GM13977 (cell line): Measurements from ENCODE around the gene B9D2.

Experiments used
- DNase-seq: peaks from one replicate; pipeline ENCODE4 v3.0.0; 2012; ENCODE audit warnings: low spot score
- in situ Hi-C: fragments of 300-500 bp; cut with MboI; formaldehyde crosslinking; loops from one replicate; pipeline ENCODE4 v1.12.0; 2022; ENCODE audit warnings: low sequenced_read_pairs, low pct_unique_long_range_greater_than_20kb, mixed read lengths, inconsistent platforms; ENCODE audit not compliant: unreplicated experiment
- TF ChIP-seq, protein P1 (sequence below): IDR thresholded peaks from 2 replicates; pipeline ENCODE4 v1.5.1; 2012; ENCODE audit warnings: mild to moderate bottlenecking, control low read depth; ENCODE audit not compliant: insufficient read depth; ENCODE audit errors: extremely low read depth, missing control alignments

B9D2 gene

DNA sequence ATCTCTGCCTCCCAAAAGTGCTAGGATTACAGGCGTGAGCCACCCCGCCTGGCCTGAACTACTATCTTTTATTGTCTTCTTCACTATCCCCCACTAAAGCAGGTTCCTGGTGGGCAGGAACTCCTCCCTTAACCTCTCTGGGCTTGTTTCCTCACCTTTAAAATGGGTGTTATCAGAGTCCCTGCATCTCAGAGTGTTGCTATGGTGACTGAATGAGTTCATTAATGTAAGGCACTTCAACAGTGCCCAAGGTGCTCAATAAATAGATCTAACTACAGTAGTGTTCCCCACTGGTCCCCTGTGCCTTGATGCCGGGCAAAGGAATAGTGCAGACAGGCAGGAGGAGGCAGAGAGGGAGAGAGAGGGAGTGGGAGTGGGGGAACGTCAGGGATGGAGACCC is 33.5 kb downstream of the B9D2 start:
- TF ChIP-seq, protein P1, sequence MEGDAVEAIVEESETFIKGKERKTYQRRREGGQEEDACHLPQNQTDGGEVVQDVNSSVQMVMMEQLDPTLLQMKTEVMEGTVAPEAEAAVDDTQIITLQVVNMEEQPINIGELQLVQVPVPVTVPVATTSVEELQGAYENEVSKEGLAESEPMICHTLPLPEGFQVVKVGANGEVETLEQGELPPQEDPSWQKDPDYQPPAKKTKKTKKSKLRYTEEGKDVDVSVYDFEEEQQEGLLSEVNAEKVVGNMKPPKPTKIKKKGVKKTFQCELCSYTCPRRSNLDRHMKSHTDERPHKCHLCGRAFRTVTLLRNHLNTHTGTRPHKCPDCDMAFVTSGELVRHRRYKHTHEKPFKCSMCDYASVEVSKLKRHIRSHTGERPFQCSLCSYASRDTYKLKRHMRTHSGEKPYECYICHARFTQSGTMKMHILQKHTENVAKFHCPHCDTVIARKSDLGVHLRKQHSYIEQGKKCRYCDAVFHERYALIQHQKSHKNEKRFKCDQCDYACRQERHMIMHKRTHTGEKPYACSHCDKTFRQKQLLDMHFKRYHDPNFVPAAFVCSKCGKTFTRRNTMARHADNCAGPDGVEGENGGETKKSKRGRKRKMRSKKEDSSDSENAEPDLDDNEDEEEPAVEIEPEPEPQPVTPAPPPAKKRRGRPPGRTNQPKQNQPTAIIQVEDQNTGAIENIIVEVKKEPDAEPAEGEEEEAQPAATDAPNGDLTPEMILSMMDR = no peak
- in situ Hi-C loops = no loop called here
- DNase-seq = peak; percentile 31

DNA sequence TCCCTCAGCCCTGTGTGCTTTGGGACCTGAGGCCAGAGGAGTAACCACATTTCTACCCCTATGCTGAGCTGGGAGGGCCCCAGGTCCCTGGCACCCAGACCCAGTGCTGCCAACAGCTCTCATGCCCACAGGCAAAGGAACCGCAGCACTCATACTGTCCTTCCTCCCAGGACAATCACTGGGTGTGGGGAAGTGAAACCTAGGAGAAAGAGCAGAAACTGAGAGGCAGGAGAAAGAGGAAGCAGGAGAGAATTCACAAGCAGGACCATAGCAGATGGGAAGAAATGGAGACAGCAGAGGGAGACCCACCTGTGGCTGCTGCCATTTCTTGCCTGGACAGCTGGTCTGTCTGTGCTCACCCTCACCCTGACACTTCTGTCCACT is 35.1 kb downstream of the B9D2 start:
- DNase-seq = peak; percentile 40
- TF ChIP-seq, protein P1 = no peak
- in situ Hi-C loops = no loop called here

DNA sequence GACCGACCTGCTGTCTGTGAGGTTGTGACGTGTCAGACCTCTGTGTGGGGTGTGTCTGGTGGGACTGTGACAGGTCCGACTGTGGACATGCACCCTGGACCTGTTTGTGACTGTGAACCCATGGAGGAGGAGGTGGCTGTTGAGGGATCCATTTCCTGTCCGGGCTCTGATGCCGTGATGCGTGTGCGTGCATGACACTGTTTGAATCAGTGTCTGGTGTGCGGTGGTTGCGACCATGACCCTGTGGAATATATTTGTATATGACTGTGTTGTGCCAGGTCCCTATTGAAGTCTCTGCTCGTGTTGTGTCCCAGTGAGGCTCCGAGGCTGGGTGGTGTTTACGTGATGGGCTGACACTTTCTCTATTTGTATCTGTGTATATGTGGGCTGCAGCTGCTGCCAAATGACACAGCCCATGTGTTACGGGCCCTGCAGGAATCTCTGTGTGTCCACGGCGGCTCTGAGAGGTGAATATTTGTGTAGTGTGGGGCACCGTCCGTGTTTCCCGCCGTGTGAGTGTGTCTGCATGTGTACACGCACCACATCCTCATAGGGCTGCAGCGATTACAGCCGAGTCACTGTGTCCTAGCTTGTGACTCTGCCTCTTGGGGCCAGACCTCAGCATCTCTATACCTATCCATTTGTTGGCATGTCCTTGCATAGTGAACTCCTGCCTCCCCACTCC is 35.6 kb downstream of the B9D2 start:
- DNase-seq = peak; percentile 62
- TF ChIP-seq, protein P1 = no peak
- in situ Hi-C loops = no loop called here

DNA sequence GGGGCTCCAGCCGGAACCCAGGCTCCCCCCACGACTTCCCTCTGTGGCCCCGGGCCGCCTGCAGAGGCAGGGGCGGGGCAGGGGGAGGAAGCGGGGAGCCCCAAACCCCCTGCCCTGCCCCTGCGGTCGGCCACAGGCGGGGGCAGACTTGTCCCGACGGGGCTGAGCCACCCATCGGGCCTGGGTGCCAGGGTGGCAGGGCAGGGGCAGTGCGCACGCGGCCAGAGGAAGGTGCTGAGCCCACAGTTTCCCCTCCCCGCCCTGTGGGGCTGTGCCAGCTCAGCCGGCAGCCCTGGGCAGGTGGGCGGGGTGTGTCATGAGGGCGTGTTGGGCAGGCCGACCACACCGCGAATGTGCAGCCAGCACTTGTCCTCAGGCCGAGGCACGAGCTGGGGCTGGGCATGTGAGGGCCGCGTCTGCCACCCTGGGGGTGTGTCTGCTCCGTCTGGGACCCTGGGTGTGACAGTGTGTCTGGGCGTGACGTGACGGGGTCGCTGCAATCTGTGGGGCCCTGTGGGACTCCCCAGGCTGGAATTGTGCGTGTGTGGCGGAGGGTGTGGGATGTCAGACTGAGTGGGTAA is 36.3 kb downstream of the B9D2 start:
- TF ChIP-seq, protein P1 = no peak
- peak; percentile 90 for DNase-seq
- in situ Hi-C loops = no loop called here

DNA sequence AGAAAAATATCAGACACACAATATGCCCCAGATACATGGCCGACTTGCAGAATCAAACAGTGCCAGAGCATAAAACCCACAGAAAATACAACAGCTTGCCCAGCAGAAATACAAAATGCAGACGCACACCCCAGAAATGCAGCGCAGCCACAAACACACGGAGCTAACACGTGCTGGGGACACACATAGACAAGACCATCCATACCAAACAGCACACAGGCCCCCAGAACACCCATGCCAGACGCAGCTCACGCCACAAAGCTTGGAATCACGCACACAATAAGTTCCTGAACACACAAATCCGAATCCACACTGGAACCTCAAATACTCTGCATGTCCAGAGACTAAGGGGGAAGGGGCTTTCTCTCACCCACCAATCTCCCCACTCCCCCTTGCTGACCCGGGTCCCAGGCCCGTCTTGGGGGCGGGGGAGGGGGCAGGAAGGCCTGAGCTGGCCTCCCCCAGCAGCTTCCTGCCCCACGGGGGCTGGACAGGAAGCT is 36.8 kb downstream of the B9D2 start:
- TF ChIP-seq, protein P1 = no peak
- DNase-seq = no peak
- in situ Hi-C loops = no loop called here

DNA sequence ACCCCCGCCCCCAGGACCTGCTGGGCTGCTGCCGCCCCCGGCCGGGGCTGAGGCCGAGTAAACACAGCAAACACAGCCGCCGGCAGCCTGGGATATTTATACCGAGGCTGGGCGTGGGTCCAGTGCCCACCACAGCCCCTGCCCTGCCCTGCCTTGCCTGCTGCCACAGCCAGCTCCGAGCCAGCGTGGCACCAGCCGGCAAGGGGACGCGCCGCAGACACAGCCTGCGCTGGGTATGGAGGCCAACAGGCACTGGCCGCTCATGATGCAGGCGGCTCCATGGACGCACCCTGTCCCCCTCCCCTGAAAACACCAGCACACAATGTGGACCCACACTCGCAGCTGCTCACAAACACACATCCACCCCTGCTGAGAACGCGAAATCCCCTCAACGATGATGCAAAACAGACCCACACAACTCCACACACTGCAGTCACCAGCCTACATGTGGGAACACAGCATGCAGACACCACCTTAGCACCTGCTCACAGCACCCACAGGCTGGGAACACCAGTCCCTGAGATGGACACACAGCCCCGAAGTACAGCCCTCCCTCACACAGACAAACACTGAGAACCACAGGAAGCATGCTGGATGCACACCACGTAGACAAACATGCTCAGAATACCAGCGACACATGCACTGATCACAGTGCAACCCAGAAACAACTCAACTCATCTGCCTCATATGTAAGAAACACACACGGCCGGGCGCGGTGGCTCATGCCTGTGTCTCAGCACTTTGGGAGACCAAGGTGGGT is 37.8 kb downstream of the B9D2 start:
- in situ Hi-C loops = no loop called here
- TF ChIP-seq, protein P1 = no peak
- DNase-seq = peak; percentile 86
